ENCODE data around the gene ASCL2. TPM values are rescaled to one million over a fixed set of nuclear protein-coding genes. Genes with fewer than 3 reads are reported as not detected.

ASCL2 gene
- total and polyA plus RNA-seq, 10 of the 15 experiments (the other 5 are each of a cell fraction or from before 2014, with no cell fraction given) = not detected

DNA sequence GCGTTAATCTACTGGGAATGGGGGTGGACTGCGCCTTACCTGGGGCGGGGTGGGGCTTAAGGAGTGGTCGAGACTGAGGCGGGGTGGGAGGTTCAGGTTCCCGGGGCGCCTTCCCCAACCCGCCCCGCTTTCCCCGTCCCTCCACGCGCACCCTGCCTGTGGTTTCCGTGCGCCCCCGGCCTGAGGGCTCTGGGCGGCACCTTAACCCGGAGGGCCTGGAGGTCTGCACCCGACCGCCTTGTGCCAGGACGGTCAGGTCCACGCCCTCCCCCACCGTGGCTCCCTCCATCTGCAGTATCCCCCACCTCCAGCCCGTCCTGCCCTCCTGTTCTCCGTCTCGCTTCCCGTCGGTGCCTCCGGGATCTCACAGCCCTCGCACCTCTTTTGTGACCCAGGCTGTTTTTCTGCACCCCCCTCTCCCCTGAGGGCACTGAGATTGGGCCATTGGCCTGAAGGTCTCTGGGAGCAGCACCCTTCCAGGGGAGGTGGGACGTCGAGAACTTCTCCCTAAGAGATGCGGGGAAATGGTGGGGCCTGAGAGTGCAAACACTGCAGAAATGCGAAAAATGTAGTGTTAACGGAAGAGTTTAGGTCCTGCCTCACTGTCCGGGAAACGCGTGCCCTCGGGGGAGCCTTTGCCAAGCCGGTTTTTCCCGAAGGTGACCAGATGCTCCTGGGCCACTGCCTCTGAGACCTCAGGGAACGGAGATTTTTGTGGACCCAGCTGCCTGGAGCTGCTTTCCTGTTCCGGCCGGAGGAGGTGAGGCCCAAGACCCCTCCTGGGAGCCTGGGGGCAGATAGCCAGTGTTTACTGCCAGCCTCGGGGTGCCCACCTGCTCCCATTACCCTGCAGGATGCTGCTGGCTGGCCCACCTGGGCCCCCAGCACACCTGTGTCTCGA is 1.2 kb upstream of the ASCL2 start:
- H3K9me3 ChIP-seq (replicated peaks; ENCODE audit: control insufficient read depth, insufficient read depth, low read length) = no peaks in the 10 kb centered on the region; the same call in 2 of the 3 replicates
- no peak overlapping the region for H3K27ac ChIP-seq (ENCODE audit: control insufficient read depth, insufficient read depth)
- no peaks in the 10 kb centered on the region for H4K20me1 ChIP-seq (ENCODE audit: control insufficient read depth, insufficient read depth)
- H2AFZ ChIP-seq (ENCODE audit: control insufficient read depth, low read depth, low read length) = no peak overlapping the region
- no peak for ATAC-seq
- ChIA-PET POLR2A (no interaction called here), RAD21 (ENCODE audit: unreplicated experiment) (no interaction called here), SMC1A (ENCODE audit: uncharacterized antibody, unreplicated experiment) (no interaction called here), CTCF (no interaction called here)
- 62% methylated on average over 20 of the region's 45 CpGs for WGBS (ENCODE audit: insufficient coverage, insufficient replicate concordance, low lambda C conversion rate, missing lambda C conversion rate)
- H3K36me3 ChIP-seq (ENCODE audit: control insufficient read depth in 2 of 2, insufficient read depth in 2 of 2, low read length in 1 of 2) = no peaks in the 10 kb centered on the region
- no peak overlapping the region for H3K4me2 ChIP-seq (ENCODE audit: control insufficient read depth, insufficient read depth)
- no peak overlapping the region for H3K4me3 ChIP-seq
- in situ Hi-C loops (cut with MboI) (no loop called here), intact Hi-C loops (cut with micrococcal nuclease; ENCODE audit: unreplicated experiment) (no loop called here)
- H3K9ac ChIP-seq (ENCODE audit: control insufficient read depth, insufficient read depth, low read length) = no peak overlapping the region
- DNase-seq (ENCODE audit: low read depth, low spot score) = no peak
- H3K79me2 ChIP-seq (ENCODE audit: control insufficient read depth, insufficient read depth, low read length) = no peaks in the 10 kb centered on the region
- FAIRE-seq = no peak
- H3K4me1 ChIP-seq (ENCODE audit: control insufficient read depth, insufficient read depth, low read length) = peaks cover 2% of the 10 kb centered on the region
- BruUV-seq (replicated peaks) = no TSS peak
- H3K27me3 ChIP-seq (replicated peaks in 1 of 2; ENCODE audit: control insufficient read depth in 2 of 2, insufficient read depth in 2 of 2, low read length in 1 of 2) = no peaks in the 10 kb centered on the region; a peak in 2 of 4 replicates
- TF ChIP-seq, protein P1, sequence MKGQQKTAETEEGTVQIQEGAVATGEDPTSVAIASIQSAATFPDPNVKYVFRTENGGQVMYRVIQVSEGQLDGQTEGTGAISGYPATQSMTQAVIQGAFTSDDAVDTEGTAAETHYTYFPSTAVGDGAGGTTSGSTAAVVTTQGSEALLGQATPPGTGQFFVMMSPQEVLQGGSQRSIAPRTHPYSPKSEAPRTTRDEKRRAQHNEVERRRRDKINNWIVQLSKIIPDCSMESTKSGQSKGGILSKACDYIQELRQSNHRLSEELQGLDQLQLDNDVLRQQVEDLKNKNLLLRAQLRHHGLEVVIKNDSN (IDR thresholded peaks at IDR 0.05; ENCODE audit: borderline replicate concordance, extremely low read length, insufficient read depth, low read depth, low read length) = no peak
- TF ChIP-seq GABPA (IDR thresholded peaks at IDR 0.05; ENCODE audit: low read depth) (no peak), NBN (IDR thresholded peaks at IDR 0.05) (no peak), RELA (IDR thresholded peaks at IDR 0.05; ENCODE audit: borderline replicate concordance, partially characterized antibody) (no peak), EZH2 (IDR thresholded peaks at IDR 0.05; ENCODE audit: borderline replicate concordance, control insufficient read depth, low read depth, low read length) (no peak), ZNF622 (IDR thresholded peaks at IDR 0.05) (no peak)
- TF ChIP-seq, protein P2, sequence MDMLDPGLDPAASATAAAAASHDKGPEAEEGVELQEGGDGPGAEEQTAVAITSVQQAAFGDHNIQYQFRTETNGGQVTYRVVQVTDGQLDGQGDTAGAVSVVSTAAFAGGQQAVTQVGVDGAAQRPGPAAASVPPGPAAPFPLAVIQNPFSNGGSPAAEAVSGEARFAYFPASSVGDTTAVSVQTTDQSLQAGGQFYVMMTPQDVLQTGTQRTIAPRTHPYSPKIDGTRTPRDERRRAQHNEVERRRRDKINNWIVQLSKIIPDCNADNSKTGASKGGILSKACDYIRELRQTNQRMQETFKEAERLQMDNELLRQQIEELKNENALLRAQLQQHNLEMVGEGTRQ (IDR thresholded peaks at IDR 0.05; ENCODE audit: borderline replicate concordance, low read depth, low read length) = no peak
